NCI-H2196 treated with DMSO at 0.1 percent for 48 hours (cell line): ENCODE measurements around the gene IL12B.
"Not testable (repeated sequence)": the region's sequence is repeated elsewhere in the genome, so short reads cannot be mapped to it uniquely, and the experiment has no call there.

Experiments used
- DNase-seq: peaks from one replicate; lab custom pipeline; 2025; ENCODE audit not compliant: unreplicated experiment; lab: John Stamatoyannopoulos, UW

IL12B gene

DNA sequence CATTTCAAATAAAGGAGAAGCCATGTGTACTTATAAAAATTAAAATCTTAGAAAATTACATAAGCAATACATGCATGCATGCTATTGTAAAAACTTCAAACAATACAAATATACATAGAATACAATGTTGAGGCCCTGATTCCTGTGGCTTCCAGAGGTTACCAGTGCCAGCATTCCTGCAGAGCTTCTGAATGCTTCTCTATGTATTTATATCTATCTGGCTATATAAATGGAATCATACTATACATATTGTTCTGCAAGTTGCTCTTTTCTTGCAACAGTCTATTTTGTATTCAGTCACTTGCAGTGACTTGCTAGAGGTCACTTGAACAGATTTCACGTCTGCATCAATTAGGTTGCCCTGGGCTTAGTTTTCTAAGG lies 3.2 kb upstream of the IL12B start:
- no peak for DNase-seq

DNA sequence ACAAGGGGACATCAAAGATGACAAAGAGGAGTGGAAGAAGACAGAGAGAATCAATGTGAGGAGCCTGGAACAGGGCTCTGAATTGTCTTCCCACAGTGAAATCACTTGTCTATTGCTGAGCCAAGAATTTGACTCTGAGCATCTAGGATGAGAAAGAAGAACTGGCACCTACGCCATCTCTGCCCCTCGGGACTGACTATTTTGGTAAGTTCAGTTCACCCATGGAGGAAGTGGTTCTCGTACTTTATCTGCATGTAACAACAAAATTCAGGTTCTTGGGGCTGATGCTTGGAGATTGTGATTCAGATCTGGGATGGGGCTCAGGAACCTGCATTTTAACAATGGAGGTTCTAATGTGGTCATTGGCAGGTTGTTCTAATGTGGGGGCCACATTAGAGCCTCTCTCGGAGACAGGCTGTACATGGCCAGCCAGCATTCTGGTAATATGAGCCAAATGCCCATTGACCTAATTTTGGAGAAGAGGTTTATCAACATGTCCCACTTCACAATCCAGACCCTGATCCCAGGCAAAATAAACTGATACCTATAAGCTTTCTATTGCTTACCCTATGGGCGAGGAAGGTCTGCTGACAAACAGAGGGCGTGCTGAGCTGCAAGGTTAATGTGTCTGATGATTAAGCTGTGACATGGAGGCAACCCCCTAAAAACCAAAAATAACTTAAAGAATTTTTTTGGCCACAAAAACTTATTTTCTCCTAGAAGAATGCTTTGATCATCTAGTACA lies 2.7 kb upstream of the IL12B start:
- no peak for DNase-seq

DNA sequence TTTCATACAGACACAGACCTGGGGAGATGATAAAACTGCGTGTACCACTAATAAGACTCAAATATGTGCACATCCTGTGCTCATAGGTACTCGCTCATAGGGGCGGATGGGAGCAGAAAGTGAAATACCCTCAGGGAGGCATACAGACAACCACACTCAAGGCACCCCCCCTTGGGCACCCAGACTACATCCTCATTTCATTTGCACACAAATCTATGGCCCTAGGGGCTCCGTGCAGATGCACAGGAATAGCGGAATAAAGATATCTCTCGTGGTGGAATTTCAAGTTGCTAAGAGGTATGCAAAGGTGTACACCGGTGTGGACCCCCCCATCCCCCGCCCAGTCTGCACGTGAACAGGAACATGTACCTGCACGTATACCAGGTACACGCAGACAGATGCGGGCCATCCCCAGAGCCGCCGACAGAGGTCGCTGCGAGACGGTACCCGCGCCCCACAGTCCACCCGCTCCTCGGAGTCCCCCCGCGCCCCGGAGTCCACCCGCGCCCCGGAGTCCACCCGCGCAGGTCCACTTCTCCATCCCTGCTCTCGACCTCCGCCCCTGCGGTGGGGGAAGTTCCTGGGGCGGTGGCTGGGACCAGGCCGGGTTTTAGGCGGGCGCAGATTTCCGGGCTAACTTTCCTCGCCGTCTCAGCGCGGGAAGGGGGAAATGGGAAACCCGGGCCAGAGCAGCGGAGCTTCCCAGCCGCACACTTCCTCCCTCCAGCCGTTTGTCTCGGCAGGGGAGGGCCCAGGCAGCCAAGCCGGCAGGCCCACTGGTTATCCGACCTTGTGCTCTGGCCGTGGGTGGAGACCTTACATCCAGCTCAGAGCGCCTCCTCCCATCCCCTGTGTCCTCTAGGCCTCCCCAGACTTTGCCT lies 1.0 kb upstream of the IL12B start:
- DNase-seq, result no peak

DNA sequence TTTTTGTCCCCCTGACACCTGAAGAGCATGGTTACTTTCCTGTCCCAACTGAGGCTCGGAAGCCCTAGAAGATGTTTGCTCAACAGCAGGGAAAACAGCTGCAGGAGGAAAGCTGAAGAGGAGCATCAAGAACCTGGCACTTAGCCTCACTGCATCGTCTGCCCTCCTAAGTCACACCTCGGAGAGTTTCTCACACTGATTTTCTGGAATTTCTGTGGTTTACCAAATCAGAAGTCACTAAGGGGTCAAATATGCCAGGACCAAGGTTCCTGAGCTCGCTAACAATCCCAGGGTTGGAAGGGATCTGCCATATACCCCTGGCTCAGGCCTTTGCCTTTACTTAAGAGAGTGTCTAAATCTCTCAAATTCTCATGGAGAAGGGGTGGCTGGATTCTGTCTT lies 5.3 kb downstream of the IL12B start:
- DNase-seq, result no peak

- DNase-seq, result no peak
These were observed 6.1 kb downstream of the IL12B start for GRCh38 chr5:159324102-159324755.

DNA sequence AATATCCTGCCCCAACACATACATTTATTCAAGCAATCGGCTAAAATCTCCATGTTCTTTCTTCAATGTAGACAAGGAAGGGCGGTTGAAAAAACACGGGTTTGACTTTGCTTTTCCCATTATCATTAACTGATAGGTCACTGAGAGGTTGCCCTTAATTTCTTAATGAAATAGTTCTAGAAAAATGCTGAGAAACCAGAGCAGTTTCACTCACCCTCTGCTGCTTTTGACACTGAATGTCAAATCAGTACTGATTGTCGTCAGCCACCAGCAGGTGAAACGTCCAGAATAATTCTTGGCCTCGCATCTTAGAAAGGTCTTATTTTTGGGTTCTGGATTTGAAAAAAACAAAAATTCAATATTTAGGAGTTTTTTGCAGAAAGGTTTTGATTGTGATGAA lies 8.1 kb downstream of the IL12B start:
- DNase-seq, result no peak

DNA sequence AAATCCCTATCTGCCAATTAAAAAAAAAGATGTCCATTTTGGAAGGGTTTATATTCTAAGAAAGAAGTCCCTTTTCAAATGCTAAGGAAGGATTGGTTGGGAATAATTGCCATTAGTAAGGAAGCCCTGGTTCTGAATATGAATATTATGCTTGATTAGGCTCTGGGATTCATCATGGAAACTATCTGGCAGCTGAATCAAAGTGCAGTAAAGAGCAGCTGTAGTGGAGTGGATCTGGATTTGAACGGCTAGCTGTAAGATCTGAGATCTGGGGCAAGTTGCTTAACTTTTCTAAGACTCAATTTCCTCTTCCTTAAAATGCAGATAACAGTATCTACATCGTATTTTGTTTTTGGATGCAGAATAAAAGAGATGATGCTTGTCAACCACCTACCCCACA lies 10.5 kb downstream of the IL12B start:
- DNase-seq, result no peak

- DNase-seq, result no peak
These were observed 10.9 kb downstream of the IL12B start for GRCh38 chr5:159319363-159319762.

DNA sequence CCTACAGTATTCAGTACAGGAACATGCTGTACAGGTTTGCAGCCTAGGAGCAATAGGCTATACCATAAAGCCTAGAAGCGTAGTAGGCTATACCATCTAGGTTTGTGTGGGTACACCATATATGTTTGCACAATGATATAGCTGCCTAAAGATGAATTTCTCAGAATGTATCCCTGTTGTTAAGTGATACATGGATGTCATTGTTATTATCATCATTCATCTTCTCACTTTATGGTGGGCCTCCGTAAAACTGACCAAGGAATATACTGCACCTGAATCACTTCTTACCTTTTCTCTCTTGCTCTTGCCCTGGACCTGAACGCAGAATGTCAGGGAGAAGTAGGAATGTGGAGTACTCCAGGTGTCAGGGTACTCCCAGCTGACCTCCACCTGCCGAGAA lies 11.8 kb downstream of the IL12B start:
- DNase-seq, result no peak

- DNase-seq, result no peak
These were observed 12.4 kb downstream of the IL12B start for GRCh38 chr5:159317849-159318248.

DNA sequence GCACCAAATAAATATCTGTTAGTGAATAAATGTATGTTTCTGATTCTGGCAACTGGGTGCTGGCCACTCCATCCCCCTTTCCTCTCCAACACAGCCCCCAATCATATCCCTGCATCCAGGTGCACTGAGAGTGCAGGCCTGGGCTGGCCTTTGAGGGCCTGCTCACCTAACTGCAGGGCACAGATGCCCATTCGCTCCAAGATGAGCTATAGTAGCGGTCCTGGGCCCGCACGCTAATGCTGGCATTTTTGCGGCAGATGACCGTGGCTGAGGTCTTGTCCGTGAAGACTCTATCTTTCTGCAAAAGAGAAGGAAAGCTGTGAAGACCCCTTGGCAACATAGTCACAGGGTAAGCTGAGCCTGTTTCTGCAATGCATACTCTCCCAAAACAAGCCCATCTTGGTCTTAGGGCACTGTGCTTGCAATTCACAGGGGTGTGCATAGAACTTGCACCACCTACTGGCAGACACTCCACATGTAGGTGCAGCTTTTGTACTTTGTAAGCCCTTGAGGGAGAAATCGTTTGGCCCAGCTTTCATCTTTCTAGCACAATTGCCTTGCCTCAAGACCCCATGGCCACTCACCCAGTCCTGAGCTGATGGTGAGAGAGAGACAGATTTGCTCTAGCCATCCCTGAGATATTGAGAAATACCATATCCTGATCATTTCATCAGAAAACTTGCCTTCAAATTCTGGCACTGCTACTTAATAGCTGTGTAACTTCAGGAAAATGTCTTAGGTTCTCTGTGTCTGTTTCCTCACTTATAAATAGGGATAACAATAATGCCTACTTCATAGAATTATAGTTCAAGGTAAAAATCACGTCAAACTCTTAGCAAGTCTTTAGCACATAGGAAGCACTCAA lies 13.5 kb downstream of the IL12B start:
- no peak for DNase-seq

- DNase-seq, result no peak
These were observed 17.1 kb downstream of the IL12B start for GRCh38 chr5:159313197-159313596.

- no peak for DNase-seq
These were observed 19.2 kb downstream of the IL12B start for GRCh38 chr5:159311063-159311462.

DNA sequence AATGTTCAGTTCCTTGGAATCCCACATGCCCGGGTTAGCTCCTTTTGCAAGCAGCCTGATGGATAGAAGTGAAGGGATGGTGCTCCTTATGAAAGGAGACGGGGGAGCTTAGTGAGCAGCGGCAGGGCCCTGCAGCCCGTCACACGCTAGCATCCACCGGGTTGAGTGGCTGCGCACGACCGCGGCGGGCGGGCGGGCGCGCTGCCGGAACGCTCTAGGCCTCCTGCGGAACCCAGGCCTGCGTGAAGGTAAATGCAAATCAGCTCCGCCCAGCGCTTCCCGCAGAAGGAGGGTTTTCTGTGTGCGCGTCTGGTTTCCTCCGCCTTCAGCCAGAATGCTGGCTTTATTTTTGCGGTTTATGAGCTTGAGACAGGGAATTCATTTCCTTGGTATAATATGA lies 19.8 kb downstream of the IL12B start:
- DNase-seq, result no peak

GRCh38 chr5:159309689-159310433 lies 20.4 kb downstream of the IL12B start:
- DNase-seq, result no peak

GRCh38 chr5:159304961-159305595 lies 25.2 kb downstream of the IL12B start:
- DNase-seq, result no peak

DNA sequence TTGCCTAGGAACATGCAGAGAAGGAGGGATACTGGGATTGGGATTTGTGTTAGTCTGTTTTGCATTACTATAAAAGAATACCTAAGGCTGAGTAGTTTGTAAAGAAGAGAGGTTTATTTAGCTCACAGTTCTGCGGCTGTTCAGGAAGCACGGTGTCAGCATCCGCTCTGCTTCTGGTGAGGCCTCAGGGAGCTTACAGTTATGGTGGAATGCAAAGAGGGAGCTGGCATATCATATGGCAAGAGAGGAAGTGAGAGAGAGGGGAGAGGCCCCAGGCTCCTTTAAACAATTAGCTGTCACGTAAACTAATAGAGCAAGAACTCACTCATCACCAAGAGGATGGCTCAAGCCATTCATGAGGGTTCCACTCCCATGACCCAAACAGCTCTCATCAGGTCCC lies 27.0 kb downstream of the IL12B start:
- no peak for DNase-seq

DNA sequence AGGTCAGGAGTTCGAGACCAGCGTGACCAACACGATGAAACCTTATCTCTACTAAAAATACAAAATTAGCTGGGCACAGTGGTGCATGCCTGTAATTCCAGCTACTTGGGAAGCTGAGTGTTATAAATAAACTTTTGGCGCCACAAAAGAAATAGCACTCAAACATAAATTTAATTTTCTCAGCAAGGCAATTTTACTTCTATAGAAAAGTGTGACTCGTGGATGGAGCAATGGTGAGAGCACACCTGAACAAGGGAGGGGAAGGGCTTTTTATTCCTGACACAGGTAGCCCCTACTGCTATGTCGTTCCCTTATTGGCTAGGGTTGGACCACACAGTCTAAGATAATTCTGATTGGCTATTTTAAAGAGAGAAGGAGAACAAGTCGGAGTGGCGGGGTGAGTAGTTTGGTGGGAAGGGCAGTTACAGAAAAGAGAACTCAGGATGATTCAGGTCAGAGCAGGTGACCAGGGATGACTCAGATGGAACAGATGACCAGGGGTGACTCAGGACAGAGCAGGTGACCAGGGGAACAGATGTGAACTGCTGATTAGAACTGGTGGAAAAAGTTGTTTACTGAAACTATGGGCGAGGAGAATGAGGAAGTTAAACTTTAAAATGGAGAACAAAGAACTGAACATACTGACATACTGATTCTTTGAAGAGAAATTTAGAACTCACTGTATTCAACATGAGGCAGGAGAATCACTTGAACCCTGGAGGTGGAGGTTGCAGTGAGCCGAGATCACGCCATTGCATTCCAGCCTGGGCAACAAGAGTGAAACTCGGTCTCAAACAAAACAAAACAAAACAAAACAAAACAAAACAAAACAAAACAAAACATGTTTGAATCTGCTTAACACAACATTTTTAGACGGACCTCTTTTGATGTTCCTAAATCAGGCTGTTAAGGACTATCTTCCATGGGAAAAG lies 28.1 kb downstream of the IL12B start:
- not testable (repeated sequence) for DNase-seq

DNA sequence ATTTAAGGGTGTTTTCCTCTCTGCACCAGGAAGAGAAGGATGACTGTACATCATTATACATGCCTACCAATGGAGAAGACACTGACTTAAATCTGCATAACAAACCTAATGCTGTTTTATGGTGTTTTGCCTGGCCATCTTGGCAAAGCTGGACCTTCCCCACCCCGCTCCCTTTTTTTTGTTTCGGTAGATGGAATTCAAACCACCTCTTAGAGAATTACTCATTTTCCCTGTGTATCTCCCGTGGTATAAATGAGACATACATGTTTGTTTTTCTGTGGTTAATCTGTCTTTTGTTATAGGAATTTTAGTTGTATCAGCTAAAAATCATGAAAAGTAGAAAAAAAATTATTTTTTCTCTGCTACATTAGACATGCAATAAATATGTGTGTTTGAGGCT lies 28.8 kb downstream of the IL12B start:
- DNase-seq, result no peak
